ENCODE data around the gene PGM2L1.

Gene PGM2L1

GRCh38 chr11:74280494-74280893 is 117.7 kb downstream of the PGM2L1 start:
- Histone ChIP-seq H3K27ac (ENCODE audit: low read length) (no peak overlapping the region), H3K4me2 (ENCODE audit: low read depth, low read length) (no peak overlapping the region), H3K9ac (ENCODE audit: low read length) (no peak overlapping the region), H3K36me3 (replicated peaks; ENCODE audit: insufficient read depth, low read length) (no peaks in the 10 kb centered on the region), H3K4me3 (ENCODE audit: low read length) (no peak overlapping the region), H3F3A (ENCODE audit: insufficient read depth, low read length) (no peaks in the 10 kb centered on the region), H3K27me3 (replicated peaks; ENCODE audit: insufficient read depth, low read length) (no peaks in the 10 kb centered on the region), H3K4me1 (ENCODE audit: low read length) (no peaks in the 10 kb centered on the region), H2AFZ (ENCODE audit: low read length) (no peak overlapping the region), H3K9me2 (replicated peaks; ENCODE audit: insufficient read depth, low read length) (no peaks in the 10 kb centered on the region), H3K79me2 (ENCODE audit: low read length) (no peaks in the 10 kb centered on the region), H4K20me1 (ENCODE audit: insufficient read depth, low read length) (no peaks in the 10 kb centered on the region), H3K9me3 (replicated peaks; ENCODE audit: insufficient read depth, low read length) (no peaks in the 10 kb centered on the region)
- no peak for DNase-seq
- TF ChIP-seq EZH2phosphoT487 (IDR thresholded peaks at IDR 0.05; ENCODE audit: low read length): no peak
- TF ChIP-seq, protein P1, sequence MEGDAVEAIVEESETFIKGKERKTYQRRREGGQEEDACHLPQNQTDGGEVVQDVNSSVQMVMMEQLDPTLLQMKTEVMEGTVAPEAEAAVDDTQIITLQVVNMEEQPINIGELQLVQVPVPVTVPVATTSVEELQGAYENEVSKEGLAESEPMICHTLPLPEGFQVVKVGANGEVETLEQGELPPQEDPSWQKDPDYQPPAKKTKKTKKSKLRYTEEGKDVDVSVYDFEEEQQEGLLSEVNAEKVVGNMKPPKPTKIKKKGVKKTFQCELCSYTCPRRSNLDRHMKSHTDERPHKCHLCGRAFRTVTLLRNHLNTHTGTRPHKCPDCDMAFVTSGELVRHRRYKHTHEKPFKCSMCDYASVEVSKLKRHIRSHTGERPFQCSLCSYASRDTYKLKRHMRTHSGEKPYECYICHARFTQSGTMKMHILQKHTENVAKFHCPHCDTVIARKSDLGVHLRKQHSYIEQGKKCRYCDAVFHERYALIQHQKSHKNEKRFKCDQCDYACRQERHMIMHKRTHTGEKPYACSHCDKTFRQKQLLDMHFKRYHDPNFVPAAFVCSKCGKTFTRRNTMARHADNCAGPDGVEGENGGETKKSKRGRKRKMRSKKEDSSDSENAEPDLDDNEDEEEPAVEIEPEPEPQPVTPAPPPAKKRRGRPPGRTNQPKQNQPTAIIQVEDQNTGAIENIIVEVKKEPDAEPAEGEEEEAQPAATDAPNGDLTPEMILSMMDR (IDR thresholded peaks at IDR 0.05; ENCODE audit: low read length): no peak
